RWPE1 (cell line): ENCODE measurements around the gene ATP6V0D1.

Source experiments
- CTCF ChIA-PET: fragments of 350-600 bp; sonication (Branson Sonifier 250); formaldehyde crosslinking; extraction: SDS; loops from one replicate; lab custom pipeline; 2021; lab: Yijun Ruan, JAX
- POLR2A ChIA-PET: fragments of 400-600 bp; formaldehyde crosslinking; extraction: SDS; loops from one replicate; lab custom pipeline; 2020; ENCODE audit warnings: antibody characterized with exemption; ENCODE audit not compliant: low non-redundant PET; lab: Yijun Ruan, JAX
- DNase-seq: peaks from one replicate; pipeline ENCODE4 v3.0.0; 2012; ENCODE audit warnings: low spot score
- H3K27ac ChIP-seq: fragments of 450-650 bp; 2 replicates; pipeline ENCODE4 v1.5.1; 2017
- TF ChIP-seq, protein P1 (sequence below): fragments of 450-650 bp; conservative IDR thresholded peaks from 2 replicates; pipeline ENCODE4 v1.5.1; 2017; ENCODE audit warnings: low read depth, mild to moderate bottlenecking

ATP6V0D1 gene

GRCh38 chr16:67395105-67395457, 85.9 kb downstream of the ATP6V0D1 start:
- TF ChIP-seq, protein P1, sequence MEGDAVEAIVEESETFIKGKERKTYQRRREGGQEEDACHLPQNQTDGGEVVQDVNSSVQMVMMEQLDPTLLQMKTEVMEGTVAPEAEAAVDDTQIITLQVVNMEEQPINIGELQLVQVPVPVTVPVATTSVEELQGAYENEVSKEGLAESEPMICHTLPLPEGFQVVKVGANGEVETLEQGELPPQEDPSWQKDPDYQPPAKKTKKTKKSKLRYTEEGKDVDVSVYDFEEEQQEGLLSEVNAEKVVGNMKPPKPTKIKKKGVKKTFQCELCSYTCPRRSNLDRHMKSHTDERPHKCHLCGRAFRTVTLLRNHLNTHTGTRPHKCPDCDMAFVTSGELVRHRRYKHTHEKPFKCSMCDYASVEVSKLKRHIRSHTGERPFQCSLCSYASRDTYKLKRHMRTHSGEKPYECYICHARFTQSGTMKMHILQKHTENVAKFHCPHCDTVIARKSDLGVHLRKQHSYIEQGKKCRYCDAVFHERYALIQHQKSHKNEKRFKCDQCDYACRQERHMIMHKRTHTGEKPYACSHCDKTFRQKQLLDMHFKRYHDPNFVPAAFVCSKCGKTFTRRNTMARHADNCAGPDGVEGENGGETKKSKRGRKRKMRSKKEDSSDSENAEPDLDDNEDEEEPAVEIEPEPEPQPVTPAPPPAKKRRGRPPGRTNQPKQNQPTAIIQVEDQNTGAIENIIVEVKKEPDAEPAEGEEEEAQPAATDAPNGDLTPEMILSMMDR, result no peak
- POLR2A ChIA-PET, result no interaction called here
- no peak for DNase-seq
- H3K27ac ChIP-seq, result peak overlapping the region; percentile 72
- CTCF ChIA-PET, result interaction anchor here (0.5 to 0.6 kb wide), 2 partner anchors 22 to 69 kb away, joined by 3 to 5 read pairs; no protein-coding TSS in a partner anchor

DNA sequence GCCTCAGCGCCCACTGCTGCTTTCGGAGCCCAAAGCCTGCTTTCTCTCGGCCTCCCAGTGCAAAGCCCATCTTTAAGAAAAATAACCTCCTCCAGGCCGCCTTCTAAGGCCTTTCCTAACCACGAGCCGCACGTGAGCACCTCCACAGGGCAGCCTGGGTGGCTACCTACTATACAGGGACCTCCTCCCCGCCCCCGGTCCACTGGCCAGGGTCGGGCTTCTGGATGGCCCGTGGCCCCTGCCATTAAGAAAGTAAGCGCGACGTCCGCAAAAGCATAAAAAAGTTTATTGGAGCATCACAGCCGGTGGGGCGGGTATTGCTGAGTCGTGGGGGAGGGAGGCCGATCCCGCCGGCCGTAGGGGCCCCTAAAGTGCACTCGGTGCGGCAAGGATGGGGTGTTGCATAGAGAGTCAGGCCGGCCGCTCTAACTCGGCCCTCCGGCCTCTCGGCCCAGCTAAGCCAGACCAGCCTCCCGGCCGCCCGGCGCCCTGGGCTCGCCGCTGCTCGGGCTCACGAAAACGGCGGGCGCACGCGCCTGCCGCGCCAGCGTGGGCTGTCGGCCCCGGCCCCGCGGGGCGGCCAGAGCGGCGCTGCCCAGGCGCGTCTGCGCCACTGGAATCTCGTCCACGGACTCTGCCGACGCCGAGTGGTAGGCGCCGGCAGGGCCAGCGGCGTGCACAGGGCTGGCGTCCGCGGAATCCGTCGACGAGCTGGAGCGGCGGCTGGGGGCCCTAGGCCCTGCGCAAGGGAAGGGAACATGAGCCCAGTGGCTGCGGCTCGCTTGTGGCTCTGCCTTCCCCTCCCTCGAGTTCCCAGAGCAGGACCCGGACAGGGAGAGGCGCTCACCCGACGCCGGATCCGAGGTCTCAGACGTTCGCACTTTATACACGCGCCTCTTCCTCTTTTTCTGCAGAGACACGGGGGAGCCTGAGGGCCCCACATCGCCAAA, 86.5 kb downstream of the ATP6V0D1 start:
- no peak overlapping the region for H3K27ac ChIP-seq
- POLR2A ChIA-PET, result no interaction called here
- TF ChIP-seq, protein P1, result no peak
- CTCF ChIA-PET, result interaction anchor here (0.5 to 1.0 kb wide), 3 partner anchors 11 to 71 kb away, joined by 3 to 4 read pairs (median 3); no protein-coding TSS in a partner anchor
- no peak for DNase-seq

GRCh38 chr16:67393788-67394154, 87.2 kb downstream of the ATP6V0D1 start:
- CTCF ChIA-PET, result interaction anchor here (0.6 to 1.0 kb wide), 3 partner anchors 10 to 148 kb away, joined by 3 to 4 read pairs (median 3); no protein-coding TSS in a partner anchor
- TF ChIP-seq, protein P1, result no peak
- no peak overlapping the region for H3K27ac ChIP-seq
- POLR2A ChIA-PET, result no interaction called here
- DNase-seq, result no peak

- POLR2A ChIA-PET, result no interaction called here
- CTCF ChIA-PET, result interaction anchor here (0.6 to 1.0 kb wide), 4 partner anchors 10 to 147 kb away, joined by 3 to 6 read pairs (median 4); no protein-coding TSS in a partner anchor
These were observed 87.7 kb downstream of the ATP6V0D1 start, which contains the start of gene TPPP3 for GRCh38 chr16:67393111-67393787. Gene TPPP3 (minus strand): TSS chr16:67393498. CDS start chr16:67391111, 2,387 bp downstream.

GRCh38 chr16:67392301-67393059, 88.5 kb downstream of the ATP6V0D1 start:
- H3K27ac ChIP-seq, result peak overlapping the region; percentile 34; the same call in 1 of the 2 replicates
- TF ChIP-seq, protein P1, result no peak
- ChIA-PET POLR2A (no interaction called here), CTCF (interaction anchor here (0.6 kb wide), 1 partner anchor 49 kb away, joined by 6 read pairs; no protein-coding TSS in a partner anchor)
- no peak for DNase-seq

More at GRCh38 chr16:67393111-67393787, 87.7 kb downstream of the ATP6V0D1 start, which contains the start of gene TPPP3:
- TF ChIP-seq, protein P1, result peak; percentile 46
- H3K27ac ChIP-seq, result no peak within 1 kb of the TSS
- peak; percentile 44 for DNase-seq
